ENCODE measurements around the gene SORCS1.

- TF ChIP-seq CTCF (IDR thresholded peaks at IDR 0.05) (no peak), POLR2A (IDR thresholded peaks at IDR 0.05) (no peak), POLR2AphosphoS5 (IDR thresholded peaks at IDR 0.05) (no peak)
Observed at GRCh38 chr10:106949680-106950478, 214.6 kb downstream of the SORCS1 start.

Measured in prostate gland (tissue), 2 donors.